Fibroblast of mammary gland (primary cell): ENCODE measurements around the gene GLE1.

Source experiments
- DNase-seq: peaks from one replicate; pipeline ENCODE4 v3.0.0-alpha.2; 2010; ENCODE audit warnings: low read depth
- H3K4me3 ChIP-seq: 2 replicates; pipeline ENCODE4 v1.5.1; 2011; ENCODE audit warnings: low read depth, mild to moderate bottlenecking, low read length, moderate library complexity; ENCODE audit not compliant: control insufficient read depth
- CTCF ChIP-seq: conservative IDR thresholded peaks from 2 replicates; pipeline ENCODE4 v1.5.1; 2011; ENCODE audit warnings: low read depth, low read length, inconsistent platforms; ENCODE audit not compliant: control insufficient read depth, insufficient read depth

The GLE1 gene

GRCh38 chr9:128540634-128541360 lies 36.3 kb downstream of the GLE1 start:
- no peak for DNase-seq
- no peak for TF ChIP-seq CTCF
- no peak overlapping the region for H3K4me3 ChIP-seq

GRCh38 chr9:128546504-128546903 lies 42.0 kb downstream of the GLE1 start:
- TF ChIP-seq CTCF, result no peak
- no peak overlapping the region for H3K4me3 ChIP-seq
- no peak for DNase-seq

- no peak overlapping the region for H3K4me3 ChIP-seq
- no peak for TF ChIP-seq CTCF
- no peak for DNase-seq
Measured at GRCh38 chr9:128548876-128549275, 44.4 kb downstream of the GLE1 start.

- TF ChIP-seq CTCF, result no peak
- no peak for DNase-seq
- H3K4me3 ChIP-seq, result no peak overlapping the region
Measured at GRCh38 chr9:128550226-128550625, 45.7 kb downstream of the GLE1 start.

- no peak for TF ChIP-seq CTCF
- peak; percentile 41 for DNase-seq
- H3K4me3 ChIP-seq, result peak overlapping the region; percentile 54
Measured at GRCh38 chr9:128550770-128551656, 46.5 kb downstream of the GLE1 start.

- peak overlapping the region; percentile 54 for H3K4me3 ChIP-seq
- TF ChIP-seq CTCF, result no peak
- no peak for DNase-seq
Measured at GRCh38 chr9:128551657-128552152, 47.2 kb downstream of the GLE1 start.
